GM15510 (cell line): ENCODE measurements around the gene NFATC1.

ENCODE experiments used
- POLR2A ChIP-seq: IDR thresholded peaks from 3 replicates; pipeline ENCODE4 v1.6.1; 2011; ENCODE audit warnings: borderline replicate concordance; ENCODE audit not compliant: insufficient read length; ENCODE audit errors: extremely low read depth

The NFATC1 gene

DNA sequence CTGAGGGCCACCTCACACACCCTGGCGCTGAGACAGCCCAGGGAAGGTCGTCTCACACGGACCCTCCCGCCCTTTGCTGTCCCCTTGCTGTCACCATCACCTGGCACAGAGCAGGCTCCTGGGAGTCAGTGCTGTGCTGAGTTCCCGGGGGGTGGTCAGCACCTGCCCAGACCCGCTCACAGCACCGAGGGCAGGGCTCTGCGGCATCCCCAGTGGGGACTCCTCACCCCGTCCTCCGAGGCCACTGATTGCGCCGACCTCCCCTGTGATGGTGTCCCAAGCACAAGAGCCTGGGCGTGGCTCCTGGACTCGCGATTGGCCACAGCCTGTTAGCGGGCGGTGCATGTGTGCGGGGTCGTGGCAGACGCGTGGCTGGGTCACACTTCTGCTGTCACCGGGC is 65.9 kb downstream of the NFATC1 start:
- TF ChIP-seq POLR2A = no peak

DNA sequence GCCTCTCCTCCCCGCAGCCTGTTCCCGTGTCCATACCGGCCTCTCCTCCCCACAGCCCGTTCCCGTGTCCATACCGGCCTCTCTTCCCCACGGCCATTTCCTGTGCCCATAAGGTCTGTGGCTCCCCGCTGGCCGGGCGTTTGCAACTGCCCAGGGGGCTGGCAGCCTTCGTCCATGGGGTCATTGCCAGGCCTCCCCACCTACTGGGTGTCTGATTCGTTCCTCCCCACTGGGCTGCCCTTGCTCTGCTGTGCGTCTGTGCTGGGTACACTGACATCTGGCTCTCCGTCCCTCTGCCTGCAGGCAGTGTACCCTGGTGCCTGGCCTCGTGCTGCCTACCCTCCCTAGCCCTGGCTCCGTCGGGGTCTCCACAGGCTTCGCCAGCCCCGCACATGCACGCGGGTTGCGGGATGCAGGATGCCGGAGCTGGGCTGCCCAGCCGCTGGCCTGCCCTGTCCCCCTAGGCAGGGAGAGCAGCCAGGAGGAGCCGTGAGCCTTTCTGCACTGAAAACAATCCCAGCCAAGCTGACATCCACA is 67.8 kb downstream of the NFATC1 start:
- no peak for TF ChIP-seq POLR2A

DNA sequence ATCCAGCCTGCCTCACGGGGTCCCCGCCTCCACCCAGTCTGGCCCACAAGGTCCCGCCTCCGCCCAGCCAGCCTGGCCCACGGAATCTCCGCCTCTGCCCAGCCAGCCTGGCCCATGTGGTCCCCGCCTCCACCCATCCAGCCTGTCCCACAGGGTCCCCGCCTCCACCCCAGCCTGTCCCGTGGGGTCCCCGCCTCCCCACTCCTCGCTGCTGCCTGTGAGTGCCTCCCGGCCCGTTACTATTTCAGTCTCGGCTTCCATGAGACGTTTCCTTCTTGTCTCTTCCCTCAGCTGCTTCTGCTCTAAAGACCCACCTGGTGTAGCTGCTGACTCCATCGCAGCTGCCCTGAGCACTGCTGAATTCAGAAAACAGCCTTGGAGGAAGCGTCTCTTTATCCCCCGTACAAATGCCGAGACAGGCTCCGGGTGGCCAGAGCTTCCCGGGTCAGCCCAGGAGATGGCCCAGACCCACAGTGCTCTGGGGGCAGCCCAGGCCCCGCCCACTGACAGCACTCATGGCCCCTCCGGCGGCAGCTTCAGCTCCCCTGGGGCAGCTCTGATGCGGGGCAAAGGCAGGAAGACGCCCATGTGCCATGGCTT is 69.8 kb downstream of the NFATC1 start:
- peak; percentile 38 for TF ChIP-seq POLR2A

DNA sequence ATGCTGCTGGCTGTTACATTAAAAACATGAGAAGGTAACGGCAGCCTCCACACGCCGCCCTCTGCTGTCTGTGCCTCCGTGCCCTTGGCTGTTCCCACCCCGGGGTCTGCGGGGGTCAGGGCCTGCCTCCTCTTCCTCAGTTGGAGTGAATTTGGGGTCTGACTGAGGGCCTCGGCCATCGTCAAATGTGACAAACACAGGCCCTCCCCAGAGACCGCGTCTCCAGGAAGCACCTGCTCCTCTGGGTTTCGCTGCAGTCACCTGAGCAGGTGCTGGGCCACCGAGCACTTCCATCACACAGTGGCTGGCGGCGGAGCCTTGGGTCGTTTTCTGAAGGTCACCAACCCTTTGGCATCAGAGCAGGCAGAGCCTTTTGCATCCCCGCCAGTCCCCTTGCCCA is 70.9 kb downstream of the NFATC1 start:
- TF ChIP-seq POLR2A = no peak

DNA sequence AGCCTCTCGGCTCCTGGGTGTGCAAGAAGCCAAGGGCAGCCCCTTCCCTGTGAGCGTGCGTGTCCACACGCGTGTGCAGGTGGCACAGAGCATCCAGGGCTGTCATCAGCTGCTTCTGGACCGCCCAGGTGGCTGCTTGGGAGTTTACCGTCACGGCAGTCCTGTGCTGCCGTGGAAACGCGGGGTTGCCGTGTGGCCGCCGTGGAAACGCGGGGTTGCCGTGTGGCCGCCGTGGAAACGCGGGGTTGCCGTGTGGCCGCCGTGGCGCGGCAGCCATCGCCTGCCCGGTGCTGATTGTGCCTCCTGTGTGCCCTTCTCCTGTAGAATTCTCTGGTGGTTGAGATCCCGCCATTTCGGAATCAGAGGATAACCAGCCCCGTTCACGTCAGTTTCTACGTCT is 71.4 kb downstream of the NFATC1 start:
- no peak for TF ChIP-seq POLR2A

DNA sequence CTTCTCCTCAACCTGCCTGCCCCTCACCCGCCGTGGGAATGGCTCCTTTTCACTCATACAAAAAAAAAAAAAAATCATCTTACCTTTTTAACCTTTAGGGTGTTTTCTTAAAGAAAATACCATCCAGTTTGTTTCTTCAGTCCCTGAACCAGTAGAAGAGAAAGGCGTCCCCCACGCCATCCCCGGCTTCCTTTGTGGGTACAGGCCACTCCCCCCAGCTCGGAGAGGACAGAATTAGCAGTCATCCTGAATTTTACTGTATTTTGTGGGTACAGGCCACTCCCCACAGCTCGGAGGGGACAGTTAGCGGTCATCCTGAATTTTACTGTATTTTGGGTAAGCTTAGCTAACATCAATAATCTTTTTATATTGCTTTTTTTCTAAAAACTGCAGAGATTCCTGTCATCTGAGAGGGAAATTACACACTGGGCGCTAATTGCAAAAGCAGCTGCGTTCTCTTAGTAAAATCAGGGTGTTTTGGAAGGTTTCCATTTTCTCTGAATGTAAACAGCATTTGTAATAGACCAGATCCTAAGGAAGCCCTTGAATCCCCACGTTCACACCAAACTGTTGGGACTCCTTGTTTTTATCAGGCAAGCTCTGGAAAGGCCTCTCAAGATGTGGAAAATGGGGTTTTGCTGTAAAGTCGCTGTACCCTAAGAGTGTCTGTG is 72.5 kb downstream of the NFATC1 start:
- TF ChIP-seq POLR2A = no peak

DNA sequence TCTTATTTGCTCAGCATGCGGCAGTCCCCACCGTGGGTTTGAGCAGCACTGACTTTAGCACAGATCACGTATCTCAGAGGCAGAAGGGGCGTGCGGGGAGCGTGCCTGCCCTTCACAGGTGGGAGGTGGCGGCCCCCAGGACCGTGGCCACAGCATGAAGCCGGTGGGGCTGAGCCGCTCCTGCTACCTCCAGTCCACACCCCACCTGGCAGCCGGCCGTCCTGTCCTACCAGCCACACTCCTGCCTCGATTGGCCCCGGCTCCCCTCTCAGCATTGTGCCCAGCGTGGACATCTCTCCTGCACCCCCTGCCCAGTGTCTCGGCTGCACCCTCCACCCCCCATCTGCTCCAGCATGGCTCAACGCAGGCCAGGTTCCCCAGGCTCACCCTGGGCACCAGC is 73.6 kb downstream of the NFATC1 start:
- TF ChIP-seq POLR2A = no peak

DNA sequence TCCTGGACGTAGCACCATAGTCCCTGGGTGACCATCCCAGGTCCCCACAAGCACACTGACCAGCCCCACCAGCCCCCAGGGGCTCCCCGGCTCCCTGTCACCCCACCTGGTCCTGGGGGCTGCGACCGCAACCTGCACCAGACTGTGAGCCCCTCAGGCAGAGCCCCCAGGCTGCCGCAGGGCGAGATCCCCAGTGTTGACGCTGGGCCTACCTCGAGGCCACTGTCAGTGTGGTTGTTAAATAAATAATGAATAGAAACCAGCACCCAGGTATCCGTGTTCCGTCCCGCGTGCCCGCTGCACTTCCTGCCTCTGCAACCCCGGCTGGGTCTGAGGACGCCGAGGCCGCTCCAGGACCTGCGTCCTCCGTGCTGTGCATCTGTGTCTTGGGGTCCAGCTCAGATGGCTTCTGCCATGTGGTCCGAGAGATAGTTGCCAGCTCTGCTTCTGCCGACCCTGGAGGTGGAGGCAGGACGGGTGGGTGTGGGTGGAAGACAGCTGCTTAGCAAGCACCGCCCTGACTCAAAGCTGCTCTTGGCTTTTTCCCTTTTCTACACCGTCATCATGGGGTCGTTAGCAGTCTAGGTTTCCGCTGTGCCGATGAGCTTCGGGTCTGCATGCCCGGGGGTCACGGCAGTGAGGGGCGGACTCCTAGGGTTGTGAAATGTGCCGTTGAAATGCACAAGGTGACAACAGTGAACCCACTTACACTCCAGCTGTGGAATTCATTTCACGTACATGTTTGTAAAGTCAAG is 74.2 kb downstream of the NFATC1 start:
- no peak for TF ChIP-seq POLR2A

DNA sequence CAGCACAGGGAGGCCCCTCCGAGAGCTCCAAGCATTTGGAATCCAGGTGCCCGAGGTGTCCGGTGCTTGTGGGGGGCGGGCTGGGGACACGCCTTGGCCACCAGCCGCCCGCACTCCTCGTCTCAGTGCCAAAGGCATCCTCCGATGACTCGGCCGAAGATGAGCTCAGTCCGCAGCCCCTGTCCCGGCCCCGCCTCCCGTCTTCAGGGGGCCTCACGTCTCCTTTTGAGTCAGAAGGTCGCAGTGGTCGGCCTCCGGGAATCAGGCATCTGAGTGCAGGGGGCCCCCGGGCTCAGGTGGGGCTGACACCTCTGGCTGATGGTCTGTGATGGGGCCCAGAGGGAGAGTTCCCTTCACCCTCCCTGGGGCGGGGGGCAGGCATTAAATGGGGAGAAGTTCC is 74.8 kb downstream of the NFATC1 start:
- TF ChIP-seq POLR2A = no peak

DNA sequence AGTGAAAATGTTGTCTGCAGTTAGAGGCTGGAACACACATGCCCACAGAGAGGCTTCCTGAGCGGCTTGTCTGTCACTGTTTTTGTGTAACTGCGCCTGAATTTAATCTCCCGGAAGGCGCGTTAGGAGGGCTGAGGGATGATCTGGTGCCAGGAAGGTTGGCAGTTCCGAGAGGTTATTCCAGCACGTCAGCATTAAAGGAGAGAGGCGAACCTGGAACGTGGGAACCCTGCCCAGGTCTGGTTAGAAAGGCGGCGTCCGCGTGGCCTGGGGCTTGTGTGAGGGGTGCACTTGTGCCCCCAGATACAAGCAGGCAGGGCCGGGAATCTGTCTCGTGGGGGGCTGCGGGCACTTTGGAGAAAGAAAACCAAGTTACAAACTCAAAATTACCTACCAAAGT is 75.3 kb downstream of the NFATC1 start:
- TF ChIP-seq POLR2A = no peak

DNA sequence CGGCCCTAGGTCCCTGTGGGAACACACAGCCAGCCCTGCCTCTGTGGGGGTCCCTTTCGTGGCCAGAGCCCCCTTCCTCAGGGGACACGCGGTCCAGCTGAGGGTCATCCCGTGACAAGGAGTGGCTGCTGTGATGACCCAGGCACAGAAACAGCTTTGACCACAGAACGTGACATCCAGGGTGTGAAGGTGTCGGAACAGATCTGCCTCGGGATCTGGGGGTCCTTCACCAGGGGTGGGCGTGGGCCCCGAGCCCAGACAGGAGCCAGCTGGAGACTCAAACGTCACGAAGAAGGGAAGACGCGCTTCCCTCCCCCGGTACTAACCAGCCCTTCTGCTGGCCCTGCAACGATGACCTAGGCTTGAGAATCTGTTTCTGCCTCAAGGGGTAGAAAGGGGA is 75.9 kb downstream of the NFATC1 start:
- no peak for TF ChIP-seq POLR2A

DNA sequence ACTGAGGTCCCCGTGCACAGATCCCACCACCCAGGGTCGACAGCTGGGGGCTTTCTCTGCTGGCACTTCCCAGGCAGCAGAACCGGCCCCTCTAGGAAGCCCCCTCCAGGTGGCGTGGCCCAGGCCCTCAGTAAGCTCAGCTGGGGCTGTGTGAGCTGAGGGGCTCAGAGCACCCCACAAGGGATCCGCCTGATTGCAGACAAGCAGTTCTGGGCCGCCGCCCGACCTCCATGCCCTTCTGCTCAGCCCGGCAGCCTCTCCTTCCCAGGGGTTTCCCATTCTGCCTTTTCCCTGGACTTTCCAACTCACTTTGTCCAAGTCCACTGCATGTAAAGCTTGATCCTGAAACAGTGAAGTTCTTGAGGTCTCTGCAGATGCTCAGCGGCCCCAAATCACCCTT is 76.4 kb downstream of the NFATC1 start:
- TF ChIP-seq POLR2A = no peak

DNA sequence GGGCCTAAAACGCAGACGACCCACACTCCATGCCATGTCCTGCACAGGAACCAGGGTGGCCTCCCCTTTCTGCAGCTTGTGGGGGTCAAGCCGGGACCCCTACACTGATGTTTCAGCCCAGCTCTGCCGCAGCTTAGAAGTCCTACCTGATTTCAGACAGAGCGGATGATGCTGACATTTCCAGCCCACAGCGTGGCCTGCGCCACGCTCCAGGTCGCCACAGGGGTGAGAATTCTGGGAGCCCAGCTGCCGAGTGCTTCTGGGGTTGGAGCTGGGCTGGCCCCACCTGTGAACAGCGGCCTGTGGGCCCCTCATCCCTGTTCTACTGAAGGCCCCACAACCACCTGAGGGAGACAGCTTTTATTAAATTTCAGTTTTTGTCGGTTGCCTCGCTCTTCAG is 77.2 kb downstream of the NFATC1 start:
- no peak for TF ChIP-seq POLR2A

DNA sequence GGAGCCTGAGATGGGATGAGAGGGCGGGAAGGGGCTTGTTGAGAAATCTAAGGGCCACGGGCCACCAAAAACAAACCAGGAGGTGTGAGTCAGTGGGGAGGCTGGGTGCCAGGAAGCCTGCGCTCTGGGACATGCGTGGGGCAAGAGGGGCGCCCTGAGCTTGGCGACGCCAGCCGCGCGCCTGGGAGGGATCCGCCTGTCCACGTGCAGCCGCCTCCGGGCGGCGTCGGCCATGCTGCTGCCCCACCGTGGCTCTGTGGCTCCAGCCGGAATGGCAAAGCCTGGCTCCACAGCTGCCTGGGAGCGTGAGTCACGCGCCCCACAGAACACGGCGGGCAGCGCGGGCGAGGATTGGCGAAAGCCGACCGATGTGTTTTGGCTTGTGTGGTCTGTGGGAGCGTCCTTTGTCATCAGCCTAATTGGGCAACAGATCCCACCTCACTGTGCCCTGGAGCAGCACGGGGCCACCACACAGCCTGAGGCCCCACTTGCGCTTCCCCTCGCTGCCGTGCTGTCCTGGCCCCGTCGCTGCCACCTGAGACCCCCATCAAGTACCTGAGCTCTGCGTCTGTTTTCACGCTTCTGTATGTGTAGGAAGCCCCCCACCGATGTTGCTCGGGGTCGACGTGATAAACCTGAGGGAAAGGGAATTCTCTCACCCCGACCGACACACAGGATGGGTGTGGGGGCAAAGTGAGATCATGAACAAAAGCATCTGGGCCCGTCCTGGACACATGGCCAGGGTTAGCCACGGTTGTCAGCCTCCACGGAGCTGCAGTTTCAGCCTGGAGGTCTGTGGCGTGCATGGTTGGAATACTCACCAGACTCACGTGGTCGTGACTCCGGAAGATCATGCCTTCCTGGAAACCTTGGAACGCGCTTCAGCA is 80.5 kb downstream of the NFATC1 start:
- TF ChIP-seq POLR2A = no peak
